GM12892 (cell line): ENCODE results near the gene CEP164.
A peak's percentile ranks its signal among the peaks of the same experiment; 100 is the strongest.

ENCODE experiments used
- DNase-seq: peaks from one replicate; pipeline ENCODE4 v3.0.0; 2011; ENCODE audit not compliant: insufficient read length
- FAIRE-seq: peaks from 2 replicates; lab custom pipeline; 2011; peaks lifted over from hg19 to GRCh38; lab: Jason Lieb, UNC
- POLR2A ChIP-seq: IDR thresholded peaks from 2 replicates; pipeline ENCODE4 v1.6.1; 2011; ENCODE audit warnings: low read depth, low read length, control low read depth
- POLR2AphosphoS5 ChIP-seq: IDR thresholded peaks from 2 replicates; pipeline ENCODE4 v1.6.1; 2011; ENCODE audit warnings: low read depth, low read length, control low read depth
- TAF1 ChIP-seq: IDR thresholded peaks from 2 replicates; pipeline ENCODE4 v1.6.1; 2011; ENCODE audit warnings: low read depth, mild to moderate bottlenecking, control low read depth, low read length, borderline replicate concordance

The CEP164 gene

DNA sequence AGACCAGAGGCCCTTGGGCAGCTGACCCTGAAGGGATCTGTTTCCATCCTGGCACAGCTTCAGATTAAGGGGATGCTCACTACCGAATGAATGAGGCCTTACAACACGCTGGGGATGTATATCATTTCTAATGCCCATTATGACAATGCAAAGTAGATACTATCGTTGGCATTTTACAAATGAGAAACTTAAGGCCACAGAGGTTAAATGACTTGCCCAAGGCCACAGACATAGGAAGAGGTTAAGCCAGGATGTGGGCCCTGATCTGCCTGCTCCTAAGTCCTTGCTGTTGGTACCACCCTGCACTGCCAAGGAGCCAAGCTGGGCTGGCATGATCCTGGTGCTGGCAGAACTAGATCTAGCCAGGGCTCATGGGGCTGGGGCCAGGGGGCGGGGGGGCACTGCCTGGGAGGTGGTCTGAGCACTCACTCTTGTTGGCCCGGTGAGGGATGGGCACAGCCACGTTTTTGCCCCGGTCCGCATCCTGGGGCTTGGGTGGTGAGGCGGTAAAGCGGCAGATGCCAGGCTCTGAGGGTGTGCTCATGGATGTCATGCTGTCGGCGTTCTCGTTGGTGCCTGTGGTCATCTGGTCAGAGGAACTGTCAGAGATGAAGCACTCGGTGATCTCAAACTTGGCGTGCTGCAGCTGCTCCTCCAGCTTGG is 102.8 kb downstream of the CEP164 start:
- TF ChIP-seq TAF1 = no peak
- no peak for TF ChIP-seq POLR2AphosphoS5
- no peak for TF ChIP-seq POLR2A
- FAIRE-seq = peak; percentile 5

GRCh38 chr11:117431436-117431835 is 103.8 kb downstream of the CEP164 start:
- DNase-seq (no peak), FAIRE-seq (no peak)

More for the DNA sequence above, 102.8 kb downstream of the CEP164 start:
- no peak for DNase-seq

GRCh38 chr11:117433717-117434116 is 106.1 kb downstream of the CEP164 start:
- DNase-seq (no peak), FAIRE-seq (peak; percentile 17)
- no peak for TF ChIP-seq TAF1
- no peak for TF ChIP-seq POLR2AphosphoS5
- no peak for TF ChIP-seq POLR2A

More at GRCh38 chr11:117431436-117431835, 103.8 kb downstream of the CEP164 start:
- no peak for TF ChIP-seq POLR2A

- peak; percentile 24 for FAIRE-seq
- no peak for DNase-seq
- TF ChIP-seq TAF1 = no peak
- no peak for TF ChIP-seq POLR2A
- no peak for TF ChIP-seq POLR2AphosphoS5
These were observed 106.8 kb downstream of the CEP164 start for GRCh38 chr11:117434481-117434880.

DNA sequence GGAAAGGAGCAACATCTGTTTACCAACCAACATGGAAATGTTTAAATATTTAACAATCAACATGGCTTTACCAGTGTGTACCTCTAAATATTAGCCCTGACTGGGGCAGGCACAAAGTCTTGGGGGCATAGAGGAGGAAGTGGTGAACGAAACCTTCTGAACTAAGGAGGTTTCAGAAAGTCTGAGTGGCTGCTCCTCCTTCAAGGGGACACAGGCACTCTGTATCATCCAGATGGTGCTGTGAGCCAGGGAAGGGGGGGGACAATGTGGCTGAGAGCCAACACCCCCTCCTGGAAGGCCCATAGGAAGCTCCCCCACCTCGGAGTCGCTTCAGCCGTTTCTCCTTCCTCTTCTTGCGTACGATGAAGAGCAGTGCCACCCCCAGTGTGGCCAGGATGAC is 107.7 kb downstream of the CEP164 start:
- FAIRE-seq (peak; percentile 88), DNase-seq (no peak)
- TF ChIP-seq POLR2AphosphoS5 = no peak
- TF ChIP-seq TAF1 = no peak
- no peak for TF ChIP-seq POLR2A

GRCh38 chr11:117437041-117437790 is 109.6 kb downstream of the CEP164 start:
- TF ChIP-seq TAF1 (no peak), POLR2AphosphoS5 (no peak), POLR2A (no peak)
- peak; percentile 27 for FAIRE-seq
- no peak for DNase-seq

DNA sequence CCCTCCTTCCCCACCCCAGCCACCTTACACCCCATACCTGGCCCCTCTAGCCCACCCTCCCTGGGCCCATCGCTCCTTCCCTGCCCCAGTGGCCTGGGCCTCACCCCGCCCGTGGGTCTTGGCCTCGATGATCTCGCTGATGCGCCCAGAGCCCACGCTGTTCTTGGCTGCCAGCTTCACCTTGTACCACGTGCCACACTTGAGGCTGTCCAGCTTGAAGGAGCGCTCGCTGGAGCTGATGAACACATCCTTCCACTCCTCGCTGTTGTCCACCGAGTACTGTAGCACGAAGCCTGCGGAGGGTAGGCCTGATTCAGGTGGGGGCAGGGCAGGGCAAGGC is 110.1 kb downstream of the CEP164 start:
- TF ChIP-seq POLR2AphosphoS5 = no peak
- no peak for TF ChIP-seq POLR2A
- no peak for TF ChIP-seq TAF1
- FAIRE-seq (no peak), DNase-seq (no peak)

- FAIRE-seq = peak; percentile 95
- DNase-seq = peak; percentile 61
These were observed 110.8 kb downstream of the CEP164 start for GRCh38 chr11:117438371-117439000.

GRCh38 chr11:117439256-117439655 is 111.6 kb downstream of the CEP164 start:
- no peak for TF ChIP-seq TAF1
- TF ChIP-seq POLR2AphosphoS5 = no peak
- no peak for TF ChIP-seq POLR2A
- FAIRE-seq (no peak), DNase-seq (no peak)

More at GRCh38 chr11:117438371-117439000, 110.8 kb downstream of the CEP164 start:
- TF ChIP-seq POLR2AphosphoS5 (no peak), TAF1 (no peak), POLR2A (no peak)

- DNase-seq (no peak), FAIRE-seq (no peak)
- no peak for TF ChIP-seq POLR2A
- TF ChIP-seq POLR2AphosphoS5 = no peak
- TF ChIP-seq TAF1 = no peak
These were observed 112.6 kb downstream of the CEP164 start for GRCh38 chr11:117440258-117440657.

DNA sequence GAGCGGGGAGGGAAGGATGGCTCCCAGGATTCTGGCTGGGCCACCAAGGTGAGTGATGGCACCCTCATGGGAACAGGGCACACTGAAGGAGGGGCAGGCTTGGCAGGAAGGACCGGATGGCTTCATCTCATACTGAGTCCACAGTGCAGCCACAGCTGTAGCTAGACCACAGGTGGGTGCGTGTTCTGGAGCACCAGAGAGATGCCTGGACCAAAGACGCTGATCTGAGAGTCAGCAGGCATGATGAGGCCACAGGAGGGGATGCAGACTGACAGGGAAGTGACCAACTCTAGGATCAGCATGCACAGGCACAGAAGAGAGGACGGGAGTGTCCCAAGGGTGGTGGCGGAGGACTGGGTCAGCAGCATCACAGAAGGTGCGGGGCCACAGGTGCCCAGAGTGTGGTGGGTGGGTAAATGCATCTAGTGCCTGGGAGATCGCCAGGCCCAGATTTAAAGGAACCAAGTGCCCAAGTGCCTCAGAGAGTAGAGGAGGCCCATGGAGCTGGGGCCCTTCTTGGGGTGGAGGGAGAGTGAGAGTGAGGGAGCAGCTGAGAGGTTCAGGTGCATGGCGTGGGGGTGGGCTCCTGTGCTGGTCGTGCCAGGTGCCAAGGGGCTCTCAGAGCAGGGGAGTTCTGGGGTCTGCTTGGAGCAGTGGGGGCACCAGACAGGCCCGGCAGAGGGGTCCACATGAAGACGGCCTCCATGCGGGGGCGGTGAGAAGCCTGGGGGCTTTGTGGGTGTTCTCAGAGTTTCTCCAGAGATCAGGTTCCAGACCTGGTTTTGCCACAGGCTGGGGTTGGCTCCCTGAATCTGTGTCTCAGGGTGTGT is 113.7 kb downstream of the CEP164 start:
- no peak for DNase-seq
- FAIRE-seq = no peak
- no peak for TF ChIP-seq POLR2AphosphoS5
- no peak for TF ChIP-seq TAF1
- no peak for TF ChIP-seq POLR2A
